GM12878 (cell line): ENCODE results near the gene MLLT3. TPM values are rescaled to one million over a fixed set of nuclear protein-coding genes. Genes with fewer than 3 reads are reported as not detected.

ENCODE experiments used
- CUX1 ChIP-seq: IDR thresholded peaks from 2 replicates; pipeline ENCODE4 v1.6.1; 2012; ENCODE audit warnings: improper control_type of control experiment, low read depth, low read length; ENCODE audit not compliant: insufficient replicate concordance
- PAX8 ChIP-seq: fragments of 450-650 bp; IDR thresholded peaks from 2 replicates; pipeline ENCODE4 v1.6.1; 2017; ENCODE audit warnings: mild to moderate bottlenecking, moderate library complexity
- YY1 ChIP-seq: IDR thresholded peaks from 2 replicates; pipeline ENCODE4 v1.6.1; 2011; ENCODE audit warnings: low read depth, mild to moderate bottlenecking, low read length
- ZNF622 ChIP-seq: fragments of 450-650 bp; IDR thresholded peaks from 2 replicates; pipeline ENCODE4 v1.6.1; 2017; ENCODE audit warnings: mild to moderate bottlenecking, inconsistent platforms
- polyA plus RNA-seq, 11 experiments: library from polyadenylated mRNA; depleted of rRNA in 4 of 11; unstranded in 6 of 11; stranded (reverse) in 5 of 11; fragments of >200 nt; fragmentation: Nextera tagmentation in 4 of 11; fragmentation: Illumina TruSeq in 1 of 11; extraction: Ambion mirVana in 4 of 11; extraction: Trizol in 1 of 11; gene quantifications; 1 replicate in 1 of 11; 2 replicates in 10 of 11; pipeline versions ENCODE4 v1.2.1 to v1.2.3, GENCODE V29; 2011 to 2016; ENCODE audit warnings: inconsistent platforms in 2 of 11, missing spikeins in 2 of 11, low read depth in 1 of 11
- total RNA-seq, 4 experiments: library from RNA; depleted of rRNA in 3 of 4; stranded (reverse); fragments of >200 nt in 3 of 4; fragmentation: Illumina TruSeq in 1 of 4; extraction: Trizol in 1 of 4; gene quantifications; 2 replicates each; pipeline versions ENCODE4 v1.2.1 to v1.2.3, GENCODE V29; 2013 to 2021
- TF ChIP-seq, protein P1 (sequence below), 3 experiments: IDR thresholded peaks in 2 of 3; conservative IDR thresholded peaks in 1 of 3; 2 replicates each; pipeline ENCODE4 v1.5.1; 2011; ENCODE audit warnings: low read depth in 3 of 3, low read length in 3 of 3, mild to moderate bottlenecking in 3 of 3, control low read depth in 2 of 3, moderate library complexity in 2 of 3, inconsistent platforms in 1 of 3, mixed read lengths in 1 of 3; ENCODE audit not compliant: control insufficient read depth in 2 of 3, insufficient read depth in 1 of 3; ENCODE audit errors: extremely low read depth in 1 of 3

MLLT3 gene
- total and polyA plus RNA-seq, 10 of the 15 experiments (the other 5 are each of a cell fraction or from before 2014, with no cell fraction given): 17.7 to 72.3 (median 35.6) TPM

DNA sequence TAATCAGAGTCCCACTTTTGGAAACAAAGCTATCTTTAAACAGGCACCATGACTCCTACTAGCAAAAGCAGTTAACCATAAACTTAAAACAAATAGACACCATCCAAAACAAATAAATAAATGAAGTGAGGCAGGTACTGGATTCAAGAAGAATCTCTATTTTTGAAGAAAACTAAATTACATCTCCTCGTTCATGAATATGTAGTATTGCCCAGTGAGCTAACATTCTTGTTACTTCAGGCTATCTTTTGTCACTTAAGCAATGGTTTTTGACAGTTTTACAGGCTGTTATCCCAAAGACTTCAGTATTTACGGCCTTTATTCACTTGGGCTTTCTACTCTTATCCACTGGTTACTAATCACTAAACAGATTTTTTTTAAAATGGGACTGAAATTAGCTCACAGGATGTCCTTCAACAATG lies 242.5 kb downstream of the MLLT3 start (continued):
- TF ChIP-seq, protein P1, sequence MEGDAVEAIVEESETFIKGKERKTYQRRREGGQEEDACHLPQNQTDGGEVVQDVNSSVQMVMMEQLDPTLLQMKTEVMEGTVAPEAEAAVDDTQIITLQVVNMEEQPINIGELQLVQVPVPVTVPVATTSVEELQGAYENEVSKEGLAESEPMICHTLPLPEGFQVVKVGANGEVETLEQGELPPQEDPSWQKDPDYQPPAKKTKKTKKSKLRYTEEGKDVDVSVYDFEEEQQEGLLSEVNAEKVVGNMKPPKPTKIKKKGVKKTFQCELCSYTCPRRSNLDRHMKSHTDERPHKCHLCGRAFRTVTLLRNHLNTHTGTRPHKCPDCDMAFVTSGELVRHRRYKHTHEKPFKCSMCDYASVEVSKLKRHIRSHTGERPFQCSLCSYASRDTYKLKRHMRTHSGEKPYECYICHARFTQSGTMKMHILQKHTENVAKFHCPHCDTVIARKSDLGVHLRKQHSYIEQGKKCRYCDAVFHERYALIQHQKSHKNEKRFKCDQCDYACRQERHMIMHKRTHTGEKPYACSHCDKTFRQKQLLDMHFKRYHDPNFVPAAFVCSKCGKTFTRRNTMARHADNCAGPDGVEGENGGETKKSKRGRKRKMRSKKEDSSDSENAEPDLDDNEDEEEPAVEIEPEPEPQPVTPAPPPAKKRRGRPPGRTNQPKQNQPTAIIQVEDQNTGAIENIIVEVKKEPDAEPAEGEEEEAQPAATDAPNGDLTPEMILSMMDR (IDR thresholded peaks at IDR 0.05 in 2 of 3, conservative IDR thresholded peaks at IDR 0.05 in 1 of 3; ENCODE audit: control insufficient read depth in 2 of 3, extremely low read depth in 1 of 3, insufficient read depth in 1 of 3, low read depth in 3 of 3, low read length in 3 of 3): no peak
- TF ChIP-seq YY1 (no peak), ZNF622 (no peak), CUX1 (no peak), PAX8 (no peak)
